Naive thymus-derived CD8-positive, alpha-beta T cell (primary cell): ENCODE results near the gene PDE4D. TPM values are rescaled to one million over a fixed set of nuclear protein-coding genes. Genes with fewer than 3 reads are reported as not detected.

Experiments
- ATAC-seq, 2 donors: fragments of 150-1000 bp; cut with Tn5 transposase in 1 of 2; sonication (Bioruptor Pico), chemical (Tn5 transposase) in 1 of 2; 1 replicate in 1 of 2; 2 replicates in 1 of 2; pipeline ENCODE4 v1.10.0; 2021; ENCODE audit warnings: mild to moderate bottlenecking in 2 of 2, moderate library complexity in 2 of 2
- POLR2A ChIA-PET: fragments of 350-600 bp; sonication (Branson Sonifier 250); formaldehyde crosslinking; loops from one replicate; lab custom pipeline; 2021; ENCODE audit warnings: antibody characterized with exemption; lab: Charles Lee
- DNase-seq, 10 donors: peaks; one replicate each; pipeline versions ENCODE4 v3.0.0 to v3.0.0-alpha.2; 2020 to 2022
- H3K27ac Mint-ChIP-seq, 10 donors: one replicate each; pipeline ENCODE4 v1.8.0; 2020 to 2022; ENCODE audit warnings: mild to moderate bottlenecking in 10 of 10, mixed read lengths in 10 of 10, moderate library complexity in 4 of 10, inconsistent platforms in 1 of 10
- H3K27me3 Mint-ChIP-seq, 5 donors: one replicate each; pipeline ENCODE4 v1.8.0; 2021 to 2022; ENCODE audit warnings: mixed read lengths in 5 of 5
- H3K36me3 Mint-ChIP-seq, 3 donors: one replicate each; pipeline ENCODE4 v1.8.0; 2020 to 2022; ENCODE audit warnings: mixed read lengths in 3 of 3, mild to moderate bottlenecking in 2 of 3, inconsistent platforms in 1 of 3
- H3K4me1 Mint-ChIP-seq, 4 donors: one replicate each; pipeline ENCODE4 v1.8.0; 2021 to 2022; ENCODE audit warnings: mixed read lengths in 4 of 4
- H3K4me3 Mint-ChIP-seq, 10 donors: one replicate each; pipeline ENCODE4 v1.8.0; 2020 to 2022; ENCODE audit warnings: mild to moderate bottlenecking in 10 of 10, mixed read lengths in 10 of 10, moderate library complexity in 6 of 10, inconsistent platforms in 1 of 10
- H3K9me3 Mint-ChIP-seq, 9 donors: one replicate each; pipeline ENCODE4 v1.8.0; 2020 to 2022; ENCODE audit warnings: mixed read lengths in 9 of 9, mild to moderate bottlenecking in 3 of 9, inconsistent platforms in 1 of 9, moderate library complexity in 1 of 9
- polyA plus RNA-seq, 3 donors: library from polyadenylated mRNA; unstranded; fragments of 300-500 nt; fragmentation: Illumina TruSeq; gene quantifications; one replicate each; pipeline ENCODE4 v1.2.3, GENCODE V29; 2021
- total RNA-seq, 8 experiments: library from RNA in 2 of 8; stranded (reverse) in 2 of 8; gene quantifications; one replicate each; pipeline ENCODE4 v1.2.3 and lab custom pipeline; 2021 to 2026

PDE4D gene
- total and polyA plus RNA-seq, 5 experiments from 2014 or later = 5.8 to 35.9 (median 8.8) TPM

GRCh38 chr5:59521476-59521875 lies 372.1 kb downstream of the PDE4D start:
- POLR2A ChIA-PET = no interaction called here
- no peak overlapping the region for H3K27ac Mint-ChIP-seq
- H3K9me3 Mint-ChIP-seq = peaks cover 0 to 9% (median 0%) of the 10 kb centered on the region in 9 donors
- ATAC-seq = no peak
- DNase-seq = no peak
- peaks cover 0 to 3% (median 0%) of the 10 kb centered on the region in 5 donors for H3K27me3 Mint-ChIP-seq
- no peaks in the 10 kb centered on the region for H3K4me1 Mint-ChIP-seq
- no peak overlapping the region for H3K4me3 Mint-ChIP-seq
- peaks cover 0 to 5% (median 0%) of the 10 kb centered on the region in 3 donors for H3K36me3 Mint-ChIP-seq

DNA sequence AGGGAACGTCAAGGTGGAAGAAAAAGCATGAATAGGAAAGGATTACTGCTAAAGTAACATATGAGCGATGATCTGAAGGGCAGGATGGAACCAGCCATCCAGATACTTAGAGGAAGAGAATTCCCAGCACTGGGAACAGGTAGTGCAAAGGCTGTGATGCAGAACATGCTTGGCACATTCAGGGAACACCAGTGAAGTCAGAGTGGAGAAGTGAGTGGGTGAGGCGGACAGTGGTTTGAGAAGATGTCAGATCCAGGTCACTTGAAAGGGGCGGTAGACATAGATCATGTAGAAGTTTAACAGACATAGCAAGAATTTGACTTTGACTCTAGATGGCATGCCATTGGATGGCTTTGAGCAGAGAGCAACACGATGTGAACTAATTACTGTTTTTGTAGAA lies 374.2 kb downstream of the PDE4D start:
- Mint-ChIP-seq H3K4me1 (no peaks in the 10 kb centered on the region), H3K27ac (no peak overlapping the region), H3K27me3 (peaks cover 0 to 3% (median 0%) of the 10 kb centered on the region in 5 donors), H3K36me3 (peaks cover 0 to 5% (median 0%) of the 10 kb centered on the region in 3 donors), H3K9me3 (peaks cover 0 to 9% (median 0%) of the 10 kb centered on the region in 9 donors), H3K4me3 (no peak overlapping the region)
- POLR2A ChIA-PET = no interaction called here
- no peak for DNase-seq
- no peak for ATAC-seq

- Mint-ChIP-seq H3K4me1 (no peaks in the 10 kb centered on the region), H3K27ac (no peak overlapping the region), H3K4me3 (no peak overlapping the region), H3K27me3 (peaks cover 0 to 3% (median 0%) of the 10 kb centered on the region in 5 donors), H3K9me3 (peaks cover 0 to 2% (median 0%) of the 10 kb centered on the region in 9 donors), H3K36me3 (no peaks in the 10 kb centered on the region)
- POLR2A ChIA-PET = no interaction called here
- no peak for ATAC-seq
- no peak for DNase-seq
Observed at GRCh38 chr5:59517926-59518585, 375.5 kb downstream of the PDE4D start.

- Mint-ChIP-seq H3K9me3 (no peaks in the 10 kb centered on the region), H3K4me1 (no peaks in the 10 kb centered on the region), H3K27ac (no peak overlapping the region), H3K4me3 (no peak overlapping the region), H3K27me3 (peaks cover 0 to 3% (median 0%) of the 10 kb centered on the region in 5 donors), H3K36me3 (no peaks in the 10 kb centered on the region)
- DNase-seq = no peak
- no peak for ATAC-seq
- POLR2A ChIA-PET = no interaction called here
Observed at GRCh38 chr5:59516161-59516560, 377.4 kb downstream of the PDE4D start.

DNA sequence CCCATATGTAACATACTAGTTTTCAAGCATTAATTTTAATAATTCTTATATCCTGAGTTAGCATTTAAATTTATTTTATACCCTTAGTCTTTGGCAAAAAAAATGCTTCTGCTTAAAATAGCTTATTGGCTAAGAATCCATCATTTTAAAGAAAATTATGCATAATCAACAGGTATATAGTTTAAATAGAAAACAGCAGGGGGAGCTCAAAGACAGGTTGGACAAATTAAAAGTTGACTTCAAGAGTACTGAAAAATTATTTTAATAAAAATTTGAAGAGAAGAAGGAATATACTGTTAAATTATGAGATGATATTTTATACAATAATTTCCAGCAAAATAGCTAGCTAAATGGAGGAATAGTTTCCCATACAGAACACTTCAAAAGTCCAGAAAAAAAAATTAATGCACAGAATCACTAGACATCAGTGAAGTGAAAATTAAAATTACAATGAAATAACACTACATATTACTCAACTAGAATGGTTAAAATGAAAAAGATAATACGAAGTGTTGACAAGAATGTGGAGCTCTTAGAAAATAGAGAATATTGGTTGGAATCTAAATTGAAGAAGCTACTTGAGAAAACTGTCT lies 387.1 kb downstream of the PDE4D start:
- H3K27ac Mint-ChIP-seq = no peak overlapping the region
- H3K4me1 Mint-ChIP-seq = no peaks in the 10 kb centered on the region
- no peaks in the 10 kb centered on the region for H3K36me3 Mint-ChIP-seq
- peaks cover 0 to 7% (median 0%) of the 10 kb centered on the region in 5 donors for H3K27me3 Mint-ChIP-seq
- no peaks in the 10 kb centered on the region for H3K9me3 Mint-ChIP-seq
- no peak overlapping the region for H3K4me3 Mint-ChIP-seq
- no peak for ATAC-seq
- DNase-seq = peak in 1 of 10 donors; percentile 1
- POLR2A ChIA-PET = no interaction called here

- no peak overlapping the region for H3K27ac Mint-ChIP-seq
- POLR2A ChIA-PET = no interaction called here
- DNase-seq (no peak), ATAC-seq (no peak)
- peaks cover 0 to 7% (median 0%) of the 10 kb centered on the region in 5 donors for H3K27me3 Mint-ChIP-seq
- no peaks in the 10 kb centered on the region for H3K9me3 Mint-ChIP-seq
- no peak overlapping the region for H3K4me3 Mint-ChIP-seq
- no peaks in the 10 kb centered on the region for H3K36me3 Mint-ChIP-seq
- no peaks in the 10 kb centered on the region for H3K4me1 Mint-ChIP-seq
Observed at GRCh38 chr5:59504043-59504442, 389.5 kb downstream of the PDE4D start.

DNA sequence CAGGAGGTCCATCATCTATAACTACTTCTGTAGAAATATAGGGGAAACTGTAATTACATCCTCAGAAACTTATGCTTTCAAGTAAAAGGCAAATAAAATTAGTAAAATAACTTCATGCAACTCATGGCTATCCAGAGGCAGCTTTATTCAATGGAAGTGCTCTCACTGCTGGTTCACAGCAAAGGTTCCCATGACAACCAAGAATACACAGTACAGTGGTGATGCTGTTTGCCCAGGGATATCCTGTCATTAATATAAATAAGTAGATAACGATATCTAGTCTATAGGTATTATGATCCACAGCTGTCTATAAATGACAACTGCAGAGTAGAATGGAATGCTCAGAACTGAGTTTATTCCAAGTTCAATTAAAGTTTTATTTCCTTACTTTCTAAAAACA lies 390.3 kb downstream of the PDE4D start:
- ATAC-seq = no peak
- no peak overlapping the region for H3K4me3 Mint-ChIP-seq
- POLR2A ChIA-PET = no interaction called here
- peaks cover 0 to 3% (median 0%) of the 10 kb centered on the region in 5 donors for H3K27me3 Mint-ChIP-seq
- no peaks in the 10 kb centered on the region for H3K9me3 Mint-ChIP-seq
- DNase-seq = no peak
- H3K4me1 Mint-ChIP-seq = no peaks in the 10 kb centered on the region
- H3K27ac Mint-ChIP-seq = no peak overlapping the region
- H3K36me3 Mint-ChIP-seq = no peaks in the 10 kb centered on the region

- Mint-ChIP-seq H3K9me3 (peaks cover 0 to 3% (median 0%) of the 10 kb centered on the region in 9 donors), H3K36me3 (no peaks in the 10 kb centered on the region), H3K4me3 (no peak overlapping the region), H3K4me1 (no peaks in the 10 kb centered on the region), H3K27me3 (peaks cover 0 to 10% (median 6%) of the 10 kb centered on the region in 5 donors), H3K27ac (no peak overlapping the region)
- ATAC-seq = no peak
- no peak for DNase-seq
- POLR2A ChIA-PET = no interaction called here
Observed at GRCh38 chr5:59501316-59501715, 392.2 kb downstream of the PDE4D start.

DNA sequence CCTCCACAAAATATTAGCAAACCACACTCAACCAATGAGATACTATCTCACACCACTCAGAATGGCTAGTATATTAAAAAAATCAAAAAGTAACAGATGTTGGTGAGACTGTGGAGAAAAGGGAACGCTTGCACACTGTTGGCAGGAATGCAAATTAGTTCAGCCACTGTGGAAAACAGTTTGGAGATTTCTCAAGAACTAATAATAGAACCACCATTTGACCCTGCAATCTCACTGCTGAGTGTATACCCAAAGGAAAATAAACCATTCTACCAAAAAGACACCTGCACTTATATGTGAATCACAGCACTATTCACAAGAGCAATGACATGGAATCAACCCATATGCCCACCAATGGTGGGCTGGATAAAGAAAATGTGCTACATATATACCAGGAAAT lies 393.5 kb downstream of the PDE4D start:
- Mint-ChIP-seq H3K4me3 (no peak overlapping the region), H3K27ac (no peak overlapping the region), H3K9me3 (peaks cover 0 to 3% (median 0%) of the 10 kb centered on the region in 9 donors), H3K27me3 (peaks cover 0 to 17% (median 6%) of the 10 kb centered on the region in 5 donors), H3K36me3 (no peaks in the 10 kb centered on the region), H3K4me1 (no peaks in the 10 kb centered on the region)
- ATAC-seq (no peak), DNase-seq (no peak)
- POLR2A ChIA-PET = no interaction called here

DNA sequence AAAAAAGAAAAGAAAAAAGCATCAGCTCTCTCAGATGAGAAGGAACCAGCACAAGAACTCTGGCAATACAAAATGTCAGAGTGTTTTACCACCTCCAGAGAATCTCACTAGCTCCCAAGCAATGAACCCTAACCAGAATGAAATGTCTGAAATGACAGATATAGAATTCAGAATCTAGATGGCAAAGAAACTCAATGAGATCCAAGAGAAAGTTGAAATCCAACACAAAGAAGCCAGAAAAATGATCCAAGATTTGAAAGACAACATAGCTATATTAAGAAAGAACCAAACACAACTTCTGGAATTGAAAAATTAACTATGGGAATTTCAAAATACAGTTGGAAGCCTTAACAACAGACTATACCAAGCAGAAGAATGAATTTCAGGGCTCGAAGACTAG lies 396.3 kb downstream of the PDE4D start:
- POLR2A ChIA-PET = no interaction called here
- H3K27me3 Mint-ChIP-seq = peaks cover 0 to 22% (median 6%) of the 10 kb centered on the region in 5 donors
- H3K4me1 Mint-ChIP-seq = no peaks in the 10 kb centered on the region
- ATAC-seq (no peak), DNase-seq (no peak)
- peaks cover 0 to 3% (median 0%) of the 10 kb centered on the region in 9 donors for H3K9me3 Mint-ChIP-seq
- no peak overlapping the region for H3K27ac Mint-ChIP-seq
- H3K4me3 Mint-ChIP-seq = no peak overlapping the region
- no peaks in the 10 kb centered on the region for H3K36me3 Mint-ChIP-seq

- DNase-seq (no peak), ATAC-seq (no peak)
- Mint-ChIP-seq H3K9me3 (peaks cover 0 to 3% (median 0%) of the 10 kb centered on the region in 9 donors), H3K36me3 (no peaks in the 10 kb centered on the region), H3K4me1 (no peaks in the 10 kb centered on the region), H3K4me3 (no peak overlapping the region), H3K27me3 (peaks cover 0 to 22% (median 6%) of the 10 kb centered on the region in 5 donors), H3K27ac (no peak overlapping the region)
- POLR2A ChIA-PET = no interaction called here
Observed at GRCh38 chr5:59496524-59497134, 396.9 kb downstream of the PDE4D start.

GRCh38 chr5:59491945-59492344 lies 401.6 kb downstream of the PDE4D start:
- peaks cover 0 to 14% (median 2%) of the 10 kb centered on the region in 5 donors for H3K27me3 Mint-ChIP-seq
- no peaks in the 10 kb centered on the region for H3K4me1 Mint-ChIP-seq
- ATAC-seq (no peak), DNase-seq (no peak)
- no peak overlapping the region for H3K27ac Mint-ChIP-seq
- peaks cover 0 to 1% (median 0%) of the 10 kb centered on the region in 9 donors for H3K9me3 Mint-ChIP-seq
- POLR2A ChIA-PET = no interaction called here
- no peak overlapping the region for H3K4me3 Mint-ChIP-seq
- no peaks in the 10 kb centered on the region for H3K36me3 Mint-ChIP-seq

GRCh38 chr5:59489551-59489950 lies 404.0 kb downstream of the PDE4D start:
- Mint-ChIP-seq H3K27me3 (peaks cover 0 to under 1% (median 0%) of the 10 kb centered on the region in 5 donors), H3K27ac (no peak overlapping the region), H3K9me3 (no peaks in the 10 kb centered on the region), H3K4me1 (no peaks in the 10 kb centered on the region), H3K4me3 (no peak overlapping the region), H3K36me3 (no peaks in the 10 kb centered on the region)
- ATAC-seq (no peak), DNase-seq (no peak)
- POLR2A ChIA-PET = no interaction called here
